Measurements from ENCODE around the gene ZNF90.

Gene ZNF90

DNA sequence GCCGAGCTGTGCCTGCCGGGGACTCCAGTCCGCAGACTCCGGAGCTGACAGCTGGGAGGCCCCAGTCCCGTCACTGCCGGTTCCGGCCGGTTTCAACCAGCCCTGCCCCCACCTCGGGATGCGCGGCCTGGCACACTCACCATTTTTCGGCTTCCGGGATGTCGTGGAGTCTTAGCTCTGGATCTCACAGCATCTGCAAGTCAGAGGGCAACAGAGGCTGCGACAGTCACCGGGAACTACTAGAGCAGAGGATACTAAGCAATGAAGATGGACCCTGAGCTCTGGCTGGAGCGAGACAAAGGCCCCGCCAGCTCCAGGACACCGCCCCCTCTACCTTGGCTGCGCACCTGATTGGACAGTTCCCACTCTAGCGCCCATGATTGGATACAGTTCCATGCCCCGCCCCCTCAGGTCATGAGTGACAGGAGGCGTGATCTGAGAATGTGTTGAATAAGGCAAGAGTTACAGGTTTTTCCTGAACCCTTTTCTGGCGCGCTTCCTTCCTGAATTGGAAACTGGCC, 38.5 kb upstream of the ZNF90 start, which contains the start of gene ZNF682 (continued):
- TF ChIP-seq ZNF398 (tag by site-specific recombination; IDR thresholded peaks at IDR 0.05): no peak
- TF ChIP-seq ZNF266 (tag by site-specific recombination; IDR thresholded peaks at IDR 0.05; ENCODE audit: low read depth): no peak
- TF ChIP-seq, protein P1, sequence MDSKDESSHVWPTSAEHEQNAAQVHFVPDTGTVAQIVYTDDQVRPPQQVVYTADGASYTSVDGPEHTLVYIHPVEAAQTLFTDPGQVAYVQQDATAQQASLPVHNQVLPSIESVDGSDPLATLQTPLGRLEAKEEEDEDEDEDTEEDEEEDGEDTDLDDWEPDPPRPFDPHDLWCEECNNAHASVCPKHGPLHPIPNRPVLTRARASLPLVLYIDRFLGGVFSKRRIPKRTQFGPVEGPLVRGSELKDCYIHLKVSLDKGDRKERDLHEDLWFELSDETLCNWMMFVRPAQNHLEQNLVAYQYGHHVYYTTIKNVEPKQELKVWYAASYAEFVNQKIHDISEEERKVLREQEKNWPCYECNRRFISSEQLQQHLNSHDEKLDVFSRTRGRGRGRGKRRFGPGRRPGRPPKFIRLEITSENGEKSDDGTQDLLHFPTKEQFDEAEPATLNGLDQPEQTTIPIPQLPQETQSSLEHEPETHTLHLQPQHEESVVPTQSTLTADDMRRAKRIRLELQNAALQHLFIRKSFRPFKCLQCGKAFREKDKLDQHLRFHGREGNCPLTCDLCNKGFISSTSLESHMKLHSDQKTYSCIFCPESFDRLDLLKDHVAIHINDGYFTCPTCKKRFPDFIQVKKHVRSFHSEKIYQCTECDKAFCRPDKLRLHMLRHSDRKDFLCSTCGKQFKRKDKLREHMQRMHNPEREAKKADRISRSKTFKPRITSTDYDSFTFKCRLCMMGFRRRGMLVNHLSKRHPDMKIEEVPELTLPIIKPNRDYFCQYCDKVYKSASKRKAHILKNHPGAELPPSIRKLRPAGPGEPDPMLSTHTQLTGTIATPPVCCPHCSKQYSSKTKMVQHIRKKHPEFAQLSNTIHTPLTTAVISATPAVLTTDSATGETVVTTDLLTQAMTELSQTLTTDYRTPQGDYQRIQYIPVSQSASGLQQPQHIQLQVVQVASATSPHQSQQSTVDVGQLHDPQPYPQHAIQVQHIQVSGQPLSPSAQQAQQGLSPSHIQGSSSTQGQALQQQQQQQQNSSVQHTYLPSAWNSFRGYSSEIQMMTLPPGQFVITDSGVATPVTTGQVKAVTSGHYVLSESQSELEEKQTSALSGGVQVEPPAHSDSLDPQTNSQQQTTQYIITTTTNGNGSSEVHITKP (tag by site-specific recombination; IDR thresholded peaks at IDR 0.05): peak; percentile 36; the same call in 1 of the 2 replicates
- peak; percentile 55 for TF ChIP-seq ZBTB26 (tag by site-specific recombination; optimal IDR thresholded peaks at IDR 0.05)
- TF ChIP-seq ZNF521 (tag by site-specific recombination; IDR thresholded peaks at IDR 0.05): no peak
- no peak for TF ChIP-seq ZIC2 (tag by site-specific recombination; IDR thresholded peaks at IDR 0.05)
- no peak for TF ChIP-seq ZNF596 (tag by site-specific recombination; IDR thresholded peaks at IDR 0.05)
- no peak for TF ChIP-seq AEBP2 (tag by site-specific recombination; IDR thresholded peaks at IDR 0.05; ENCODE audit: borderline replicate concordance)
- no peak for TF ChIP-seq ZNF837 (tag by site-specific recombination; IDR thresholded peaks at IDR 0.05)
- peak; percentile 60; the same call in 1 of the 2 replicates for TF ChIP-seq SCRT2 (tag by site-specific recombination; IDR thresholded peaks at IDR 0.05)
- TF ChIP-seq KLF8 (tag by site-specific recombination; IDR thresholded peaks at IDR 0.05): no peak; the same call in 1 of the 2 replicates
- TF ChIP-seq, protein P2, sequence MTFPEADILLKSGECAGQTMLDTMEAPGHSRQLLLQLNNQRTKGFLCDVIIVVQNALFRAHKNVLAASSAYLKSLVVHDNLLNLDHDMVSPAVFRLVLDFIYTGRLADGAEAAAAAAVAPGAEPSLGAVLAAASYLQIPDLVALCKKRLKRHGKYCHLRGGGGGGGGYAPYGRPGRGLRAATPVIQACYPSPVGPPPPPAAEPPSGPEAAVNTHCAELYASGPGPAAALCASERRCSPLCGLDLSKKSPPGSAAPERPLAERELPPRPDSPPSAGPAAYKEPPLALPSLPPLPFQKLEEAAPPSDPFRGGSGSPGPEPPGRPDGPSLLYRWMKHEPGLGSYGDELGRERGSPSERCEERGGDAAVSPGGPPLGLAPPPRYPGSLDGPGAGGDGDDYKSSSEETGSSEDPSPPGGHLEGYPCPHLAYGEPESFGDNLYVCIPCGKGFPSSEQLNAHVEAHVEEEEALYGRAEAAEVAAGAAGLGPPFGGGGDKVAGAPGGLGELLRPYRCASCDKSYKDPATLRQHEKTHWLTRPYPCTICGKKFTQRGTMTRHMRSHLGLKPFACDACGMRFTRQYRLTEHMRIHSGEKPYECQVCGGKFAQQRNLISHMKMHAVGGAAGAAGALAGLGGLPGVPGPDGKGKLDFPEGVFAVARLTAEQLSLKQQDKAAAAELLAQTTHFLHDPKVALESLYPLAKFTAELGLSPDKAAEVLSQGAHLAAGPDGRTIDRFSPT (tag by site-specific recombination; IDR thresholded peaks at IDR 0.05): no peak
- no peak for TF ChIP-seq ZNF610 (tag by site-specific recombination; IDR thresholded peaks at IDR 0.05; ENCODE audit: borderline replicate concordance)
- no peak for TF ChIP-seq ZEB2 (tag by site-specific recombination; IDR thresholded peaks at IDR 0.05)
- no peak for TF ChIP-seq MEIS1 (CRISPR knock-in tag; IDR thresholded peaks at IDR 0.05; ENCODE audit: borderline replicate concordance)
- TF ChIP-seq, protein P3, sequence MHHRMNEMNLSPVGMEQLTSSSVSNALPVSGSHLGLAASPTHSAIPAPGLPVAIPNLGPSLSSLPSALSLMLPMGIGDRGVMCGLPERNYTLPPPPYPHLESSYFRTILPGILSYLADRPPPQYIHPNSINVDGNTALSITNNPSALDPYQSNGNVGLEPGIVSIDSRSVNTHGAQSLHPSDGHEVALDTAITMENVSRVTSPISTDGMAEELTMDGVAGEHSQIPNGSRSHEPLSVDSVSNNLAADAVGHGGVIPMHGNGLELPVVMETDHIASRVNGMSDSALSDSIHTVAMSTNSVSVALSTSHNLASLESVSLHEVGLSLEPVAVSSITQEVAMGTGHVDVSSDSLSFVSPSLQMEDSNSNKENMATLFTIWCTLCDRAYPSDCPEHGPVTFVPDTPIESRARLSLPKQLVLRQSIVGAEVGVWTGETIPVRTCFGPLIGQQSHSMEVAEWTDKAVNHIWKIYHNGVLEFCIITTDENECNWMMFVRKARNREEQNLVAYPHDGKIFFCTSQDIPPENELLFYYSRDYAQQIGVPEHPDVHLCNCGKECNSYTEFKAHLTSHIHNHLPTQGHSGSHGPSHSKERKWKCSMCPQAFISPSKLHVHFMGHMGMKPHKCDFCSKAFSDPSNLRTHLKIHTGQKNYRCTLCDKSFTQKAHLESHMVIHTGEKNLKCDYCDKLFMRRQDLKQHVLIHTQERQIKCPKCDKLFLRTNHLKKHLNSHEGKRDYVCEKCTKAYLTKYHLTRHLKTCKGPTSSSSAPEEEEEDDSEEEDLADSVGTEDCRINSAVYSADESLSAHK (tag by site-specific recombination; IDR thresholded peaks at IDR 0.05): no peak
- TF ChIP-seq, protein P4, sequence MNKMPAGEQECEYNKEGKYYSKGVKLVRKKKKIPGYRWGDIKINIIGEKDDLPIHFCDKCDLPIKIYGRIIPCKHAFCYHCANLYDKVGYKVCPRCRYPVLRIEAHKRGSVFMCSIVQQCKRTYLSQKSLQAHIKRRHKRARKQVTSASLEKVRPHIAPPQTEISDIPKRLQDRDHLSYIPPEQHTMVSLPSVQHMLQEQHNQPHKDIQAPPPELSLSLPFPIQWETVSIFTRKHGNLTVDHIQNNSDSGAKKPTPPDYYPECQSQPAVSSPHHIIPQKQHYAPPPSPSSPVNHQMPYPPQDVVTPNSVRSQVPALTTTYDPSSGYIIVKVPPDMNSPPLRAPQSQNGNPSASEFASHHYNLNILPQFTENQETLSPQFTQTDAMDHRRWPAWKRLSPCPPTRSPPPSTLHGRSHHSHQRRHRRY (tag by site-specific recombination; IDR thresholded peaks at IDR 0.05): no peak
- TF ChIP-seq TRIM28 (IDR thresholded peaks at IDR 0.05; ENCODE audit: borderline replicate concordance, low read length): no peak
- peak; percentile 82 for TF ChIP-seq ZNF600 (tag by site-specific recombination; IDR thresholded peaks at IDR 0.05)
- TF ChIP-seq ZNF221 (tag by site-specific recombination; IDR thresholded peaks at IDR 0.05; ENCODE audit: borderline replicate concordance): no peak
- no peak for TF ChIP-seq ZNF670 (tag by site-specific recombination; IDR thresholded peaks at IDR 0.05; ENCODE audit: low read depth)
- no peak for TF ChIP-seq ZNF830 (tag by site-specific recombination; IDR thresholded peaks at IDR 0.05; ENCODE audit: low read depth)
- TF ChIP-seq ZNF473 (tag by site-specific recombination; IDR thresholded peaks at IDR 0.05): no peak

All from HEK293 (cell line).